Kidney (tissue), 14 donors: ENCODE data around the gene ABCA7. TPM values are rescaled to one million over a fixed set of nuclear protein-coding genes. Genes with fewer than 3 reads are reported as not detected.
"Not testable (repeated sequence)": the region's sequence is repeated elsewhere in the genome, so short reads cannot be mapped to it uniquely, and the experiment has no call there.

Source experiments
- DNase-seq, 5 donors: peaks; one replicate each; pipeline ENCODE4 v3.0.0-alpha.2; 2013 to 2020
- FAIRE-seq: peaks from 2 replicates; lab custom pipeline; 2012; peaks lifted over from hg19 to GRCh38; lab: Jason Lieb, UNC
- H3K27ac ChIP-seq, 2 donors: one replicate each; pipeline ENCODE4 v1.7.0; 2013; ENCODE audit warnings: low read depth in 2 of 2, low read length in 2 of 2, inconsistent platforms in 1 of 2
- H3K27me3 ChIP-seq: one replicate; pipeline ENCODE4 v1.7.1; 2013; ENCODE audit warnings: low read length, inconsistent platforms; ENCODE audit not compliant: control insufficient read depth, insufficient read depth
- H3K36me3 ChIP-seq, 3 donors: one replicate each; pipeline versions ENCODE4 v1.7.0 to v1.7.1; 2013; ENCODE audit warnings: low read length in 3 of 3, control low read depth in 1 of 3, inconsistent platforms in 1 of 3; ENCODE audit not compliant: insufficient read depth in 3 of 3, control insufficient read depth in 2 of 3
- H3K4me1 ChIP-seq, 3 donors: one replicate each; pipeline versions ENCODE4 v1.7.0 to v1.7.1; 2013; ENCODE audit warnings: low read length in 3 of 3, inconsistent platforms in 1 of 3, low read depth in 1 of 3; ENCODE audit not compliant: control insufficient read depth in 2 of 3, insufficient read depth in 2 of 3
- H3K4me3 ChIP-seq, 3 donors: one replicate each; pipeline versions ENCODE4 v1.7.0 to v1.8.1; 2013; ENCODE audit warnings: low read length in 3 of 3, control low read depth in 1 of 3, inconsistent platforms in 1 of 3
- H3K9ac ChIP-seq, 3 donors: one replicate each; pipeline versions ENCODE4 v1.7.0 to v1.7.1; 2013; ENCODE audit warnings: low read length in 3 of 3, control low read depth in 1 of 3, inconsistent platforms in 1 of 3
- H3K9me3 ChIP-seq, 3 donors: one replicate each; pipeline versions ENCODE4 v1.7.0 to v1.7.1; 2013; ENCODE audit warnings: low read length in 3 of 3, control low read depth in 1 of 3, inconsistent platforms in 1 of 3; ENCODE audit not compliant: control insufficient read depth in 2 of 3, insufficient read depth in 1 of 3
- intact Hi-C: fragments of 100-400 bp; cut with DNase I; formaldehyde crosslinking; loops from one replicate; pipeline ENCODE4 v1.11.1; 2022
- polyA plus RNA-seq: library from polyadenylated mRNA; stranded (reverse); fragments of 350-450 nt; fragmentation: Illumina TruSeq; extraction: RNeasy Lipid Tissue Mini Kit (QIAGEN cat#74804); gene quantifications from one replicate; pipeline ENCODE4 v1.2.3, GENCODE V29; 2014; ENCODE audit warnings: low read depth, low replicate concordance; ENCODE audit not compliant: insufficient read depth
- total RNA-seq: library from RNA; stranded (reverse); fragmentation: NEBNext Ultra II Directional; extraction: Animal tissue kit (Norgen Biotek cat#: 25700); gene quantifications from one replicate; pipeline ENCODE4 v1.2.1, GENCODE V29; 2021
- TF ChIP-seq, protein P1 (sequence below): IDR thresholded peaks from 3 replicates; pipeline ENCODE4 v1.5.1; 2012; ENCODE audit warnings: mild to moderate bottlenecking, moderate library complexity, borderline replicate concordance; ENCODE audit not compliant: insufficient read depth; ENCODE audit errors: extremely low read depth
- donor health status: control.
- donor health status: control.
- donor health status: control.
- donor health status: control.
- donor health status: control.
- donor health status: DM: yes; HTN: yes; CAD: no.
- donor health status: Normal renal cell carcinoma (clear cell type).

The ABCA7 gene
- total and polyA plus RNA-seq, 2 donors from 2014 or later = 11.7 to 20.4 TPM

DNA sequence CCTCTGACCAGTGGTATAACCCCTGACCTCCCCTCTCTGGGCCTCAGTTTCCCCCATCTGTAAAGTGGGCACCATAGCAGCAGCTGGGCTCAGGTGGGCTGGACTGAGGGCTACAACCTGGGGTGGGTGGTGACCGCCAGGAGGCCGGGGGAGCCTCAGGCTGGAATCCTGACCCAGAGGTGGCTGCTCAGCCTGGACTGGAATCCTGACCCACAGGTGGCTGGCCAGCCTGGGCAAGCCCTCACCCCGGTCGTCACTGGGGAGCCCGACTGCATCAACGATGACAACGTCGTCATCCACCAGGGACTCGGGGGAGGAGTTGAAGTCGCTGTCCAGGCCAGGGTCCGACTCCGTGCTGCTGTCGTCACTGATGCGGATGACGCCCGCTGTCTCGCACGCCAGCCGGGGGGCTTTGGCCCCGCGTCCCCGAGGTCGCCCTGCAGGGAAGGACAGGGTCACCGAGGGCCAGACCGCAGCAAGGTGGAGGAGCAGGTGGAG, 74.1 kb downstream of the ABCA7 start:
- H3K4me1 ChIP-seq = peaks cover 0 to 11% (median 0%) of the 10 kb centered on the region in 3 donors
- intact Hi-C loops = no loop called here
- no peaks in the 10 kb centered on the region for H3K27me3 ChIP-seq
- H3K4me3 ChIP-seq = no peak overlapping the region
- TF ChIP-seq, protein P1, sequence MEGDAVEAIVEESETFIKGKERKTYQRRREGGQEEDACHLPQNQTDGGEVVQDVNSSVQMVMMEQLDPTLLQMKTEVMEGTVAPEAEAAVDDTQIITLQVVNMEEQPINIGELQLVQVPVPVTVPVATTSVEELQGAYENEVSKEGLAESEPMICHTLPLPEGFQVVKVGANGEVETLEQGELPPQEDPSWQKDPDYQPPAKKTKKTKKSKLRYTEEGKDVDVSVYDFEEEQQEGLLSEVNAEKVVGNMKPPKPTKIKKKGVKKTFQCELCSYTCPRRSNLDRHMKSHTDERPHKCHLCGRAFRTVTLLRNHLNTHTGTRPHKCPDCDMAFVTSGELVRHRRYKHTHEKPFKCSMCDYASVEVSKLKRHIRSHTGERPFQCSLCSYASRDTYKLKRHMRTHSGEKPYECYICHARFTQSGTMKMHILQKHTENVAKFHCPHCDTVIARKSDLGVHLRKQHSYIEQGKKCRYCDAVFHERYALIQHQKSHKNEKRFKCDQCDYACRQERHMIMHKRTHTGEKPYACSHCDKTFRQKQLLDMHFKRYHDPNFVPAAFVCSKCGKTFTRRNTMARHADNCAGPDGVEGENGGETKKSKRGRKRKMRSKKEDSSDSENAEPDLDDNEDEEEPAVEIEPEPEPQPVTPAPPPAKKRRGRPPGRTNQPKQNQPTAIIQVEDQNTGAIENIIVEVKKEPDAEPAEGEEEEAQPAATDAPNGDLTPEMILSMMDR = no peak
- peak overlapping the region in 1 of 3 donors; percentile 53 for H3K9ac ChIP-seq
- DNase-seq = peak in 1 of 5 donors; percentile 85
- H3K36me3 ChIP-seq = peaks cover 0 to 13% (median 11%) of the 10 kb centered on the region in 3 donors
- peak overlapping the region; percentile 57 to 84 for H3K27ac ChIP-seq
- no peak for FAIRE-seq
- no peaks in the 10 kb centered on the region for H3K9me3 ChIP-seq

DNA sequence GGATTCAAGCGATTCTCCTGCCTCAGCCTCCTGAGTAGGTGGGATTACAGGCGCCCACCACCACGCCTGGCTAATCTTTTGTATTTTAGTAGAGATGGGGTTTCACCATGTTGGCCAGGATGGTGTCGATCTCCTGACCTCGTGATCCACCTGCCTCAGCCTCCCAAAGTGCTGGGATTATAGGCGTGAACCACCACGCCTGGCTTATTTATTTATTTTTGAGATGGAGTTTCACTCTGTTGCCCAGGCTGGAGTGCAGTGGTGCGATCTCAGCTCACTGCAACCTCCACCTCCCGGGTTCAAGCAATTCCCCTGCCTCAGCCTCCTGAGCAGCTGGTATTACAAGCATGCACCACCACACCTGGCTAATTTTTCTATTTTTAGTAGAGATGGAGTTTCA, 74.8 kb downstream of the ABCA7 start:
- peaks cover 0 to 11% (median 0%) of the 10 kb centered on the region in 3 donors for H3K4me1 ChIP-seq
- H3K27ac ChIP-seq, H3K9me3 ChIP-seq, H3K27me3 ChIP-seq, H3K9ac ChIP-seq, intact Hi-C loops, H3K4me3 ChIP-seq, FAIRE-seq, DNase-seq: not testable (repeated sequence)
- peaks cover 0 to 18% (median 13%) of the 10 kb centered on the region in 3 donors for H3K36me3 ChIP-seq

Other genes with a start within 250 kb of the ABCA7 start
- gene PTBP1, start 242.7 kb upstream of the ABCA7 start, total RNA-seq = 339 TPM
- 102 TPM for gene PTBP1, start 242.7 kb upstream of the ABCA7 start, polyA plus RNA-seq
- not detected for gene PLPPR3, start 218.2 kb upstream of the ABCA7 start, total RNA-seq
- gene PLPPR3, start 218.2 kb upstream of the ABCA7 start, polyA plus RNA-seq = not detected
- 0.50 TPM for gene AZU1, start 212.3 kb upstream of the ABCA7 start, total RNA-seq
- gene AZU1, start 212.3 kb upstream of the ABCA7 start, polyA plus RNA-seq = not detected
- not detected for gene PRTN3, start 199.1 kb upstream of the ABCA7 start, total RNA-seq
- gene PRTN3, start 199.1 kb upstream of the ABCA7 start, polyA plus RNA-seq = not detected
- 0.85 TPM for gene ELANE, start 187.8 kb upstream of the ABCA7 start, total RNA-seq
- gene ELANE, start 187.8 kb upstream of the ABCA7 start, polyA plus RNA-seq = not detected
- gene CFD, start 180.4 kb upstream of the ABCA7 start, total RNA-seq = 35.1 TPM
- 4.6 TPM for gene CFD, start 180.4 kb upstream of the ABCA7 start, polyA plus RNA-seq
- 56.5 TPM for gene MED16, start 146.9 kb upstream of the ABCA7 start, total RNA-seq
- 72.1 TPM for gene MED16, start 146.9 kb upstream of the ABCA7 start, polyA plus RNA-seq
- not detected for gene RNU6-9, start 146.6 kb upstream of the ABCA7 start, total RNA-seq
- not detected for gene RNU6-9, start 146.6 kb upstream of the ABCA7 start, polyA plus RNA-seq
- 71.4 TPM for gene R3HDM4, start 126.9 kb upstream of the ABCA7 start, total RNA-seq
- gene R3HDM4, start 126.9 kb upstream of the ABCA7 start, polyA plus RNA-seq = 47.4 TPM
- gene KISS1R, start 122.8 kb upstream of the ABCA7 start, total RNA-seq = 0.69 TPM
- not detected for gene KISS1R, start 122.8 kb upstream of the ABCA7 start, polyA plus RNA-seq
- gene ARID3A, start 114.1 kb upstream of the ABCA7 start, total RNA-seq = 16.9 TPM
- gene ARID3A, start 114.1 kb upstream of the ABCA7 start, polyA plus RNA-seq = 5.6 TPM
- gene WDR18, start 55.8 kb upstream of the ABCA7 start, total RNA-seq = 40.3 TPM
- gene WDR18, start 55.8 kb upstream of the ABCA7 start, polyA plus RNA-seq = 77.2 TPM
- gene GRIN3B, start 39.7 kb upstream of the ABCA7 start, total RNA-seq = 0.44 TPM
- 0.15 TPM for gene GRIN3B, start 39.7 kb upstream of the ABCA7 start, polyA plus RNA-seq
- gene TMEM259, start 19.0 kb upstream of the ABCA7 start, total RNA-seq = 180 TPM
- gene TMEM259, start 19.0 kb upstream of the ABCA7 start, polyA plus RNA-seq = 129 TPM
- gene RNU6-2, start 18.6 kb upstream of the ABCA7 start, total RNA-seq = not detected
- not detected for gene RNU6-2, start 18.6 kb upstream of the ABCA7 start, polyA plus RNA-seq
- gene CNN2, start 13.5 kb upstream of the ABCA7 start, total RNA-seq = 131 TPM
- 64.1 TPM for gene CNN2, start 13.5 kb upstream of the ABCA7 start, polyA plus RNA-seq
- 50.0 TPM for gene ARHGAP45, start 27.1 kb downstream of the ABCA7 start, total RNA-seq
- 11.8 TPM for gene ARHGAP45, start 27.1 kb downstream of the ABCA7 start, polyA plus RNA-seq
- gene POLR2E, start 55.3 kb downstream of the ABCA7 start, total RNA-seq = 158 TPM
- gene POLR2E, start 55.3 kb downstream of the ABCA7 start, polyA plus RNA-seq = 189 TPM
- 268 TPM for gene GPX4, start 63.9 kb downstream of the ABCA7 start, total RNA-seq
- gene GPX4, start 63.9 kb downstream of the ABCA7 start, polyA plus RNA-seq = 966 TPM
- 156 TPM for gene SBNO2, start 134.2 kb downstream of the ABCA7 start, total RNA-seq
- gene SBNO2, start 134.2 kb downstream of the ABCA7 start, polyA plus RNA-seq = 12.2 TPM
- gene STK11, start 165.7 kb downstream of the ABCA7 start, total RNA-seq = 57.7 TPM
- 40.7 TPM for gene STK11, start 165.7 kb downstream of the ABCA7 start, polyA plus RNA-seq
- gene CBARP, start 197.9 kb downstream of the ABCA7 start, total RNA-seq = 1.1 TPM
- gene CBARP, start 197.9 kb downstream of the ABCA7 start, polyA plus RNA-seq = 1.0 TPM
- gene ATP5F1D, start 201.6 kb downstream of the ABCA7 start, total RNA-seq = 183 TPM
- gene ATP5F1D, start 201.6 kb downstream of the ABCA7 start, polyA plus RNA-seq = 641 TPM
- 205 TPM for gene MIDN, start 208.5 kb downstream of the ABCA7 start, total RNA-seq
- gene MIDN, start 208.5 kb downstream of the ABCA7 start, polyA plus RNA-seq = 21.3 TPM
- gene CIRBP, start 229.2 kb downstream of the ABCA7 start, total RNA-seq = 533 TPM
- gene CIRBP, start 229.2 kb downstream of the ABCA7 start, polyA plus RNA-seq = 408 TPM
- 35.3 TPM for gene FAM174C, start 235.4 kb downstream of the ABCA7 start, total RNA-seq
- 94.7 TPM for gene FAM174C, start 235.4 kb downstream of the ABCA7 start, polyA plus RNA-seq
- gene EFNA2, start 245.8 kb downstream of the ABCA7 start, total RNA-seq = not detected
- gene EFNA2, start 245.8 kb downstream of the ABCA7 start, polyA plus RNA-seq = not detected